HEK293 (cell line): Measurements from ENCODE around the gene MYH6.

ENCODE experiments used
- CTCF ChIA-PET: fragments of 350-600 bp; formaldehyde crosslinking; extraction: SDS; loops from one replicate; lab custom pipeline; 2021; ENCODE audit warnings: antibody characterized with exemption; lab: Yijun Ruan, JAX
- POLR2A ChIA-PET: fragments of 300-600 bp; formaldehyde crosslinking; extraction: SDS; loops from one replicate; lab custom pipeline; 2020; ENCODE audit warnings: antibody characterized with exemption, inconsistent platforms; lab: Yijun Ruan, JAX
- H3K27ac ChIP-seq: fragments of 200-500 bp; sonication (Bioruptor generic); 2 replicates; pipeline ENCODE4 v1.5.1; 2014; ENCODE audit warnings: low read depth, low read length, control low read depth, inconsistent platforms; ENCODE audit errors: extremely low read depth
- H3K36me3 ChIP-seq, 2 experiments: fragments of 200-500 bp in 1 of 2; sonication (Bioruptor generic) in 1 of 2; 1 replicate in 1 of 2; 2 replicates in 1 of 2; pipeline ENCODE4 v1.5.1; 2014 to 2017; ENCODE audit warnings: inconsistent platforms in 2 of 2, low read length in 2 of 2; ENCODE audit not compliant: control insufficient read depth in 2 of 2, insufficient read depth in 1 of 2
- H3K4me1 ChIP-seq: fragments of 200-500 bp; sonication (Bioruptor generic); 2 replicates; pipeline ENCODE4 v1.5.1; 2014; ENCODE audit warnings: mild to moderate bottlenecking, low read length, inconsistent platforms; ENCODE audit not compliant: control insufficient read depth, insufficient read depth
- H3K4me3 ChIP-seq: 2 replicates; pipeline ENCODE4 v1.5.1; 2011; ENCODE audit warnings: low read depth, mild to moderate bottlenecking, control low read depth, low read length, moderate library complexity
- H3K9me3 ChIP-seq: fragments of 200-500 bp; sonication (Bioruptor generic); 2 replicates; pipeline ENCODE4 v1.5.1; 2014; ENCODE audit warnings: low read depth, low read length, inconsistent platforms; ENCODE audit not compliant: control insufficient read depth, insufficient read depth
- AEBP2 ChIP-seq: fragments of 450-650 bp; formaldehyde crosslinking; IDR thresholded peaks from 2 replicates; pipeline ENCODE4 v1.5.1; 2016; ENCODE audit warnings: missing biosample characterization, missing genetic modification characterization, borderline replicate concordance
- HOXA7 ChIP-seq: sonication (generic); formaldehyde crosslinking; IDR thresholded peaks from 2 replicates; pipeline ENCODE4 v1.8.1; 2022; ENCODE audit warnings: missing genetic modification reagents, borderline replicate concordance
- HOXD13 ChIP-seq: sonication (generic); formaldehyde crosslinking; IDR thresholded peaks from 2 replicates; pipeline ENCODE4 v1.8.0; 2022; ENCODE audit warnings: missing genetic modification reagents, borderline replicate concordance
- OVOL3 ChIP-seq: fragments of 450-650 bp; formaldehyde crosslinking; IDR thresholded peaks from 2 replicates; pipeline ENCODE4 v1.5.1; 2016; ENCODE audit warnings: missing biosample characterization, missing genetic modification characterization
- SALL2 ChIP-seq: fragments of 450-650 bp; formaldehyde crosslinking; IDR thresholded peaks from 2 replicates; pipeline ENCODE4 v1.5.0; 2017; ENCODE audit warnings: missing biosample characterization, mild to moderate bottlenecking, missing genetic modification characterization, borderline replicate concordance
- YY1 ChIP-seq: fragments of 450-650 bp; formaldehyde crosslinking; IDR thresholded peaks from 2 replicates; pipeline ENCODE4 v1.5.1; 2018; ENCODE audit warnings: missing biosample characterization, missing genetic modification characterization
- ZNF157 ChIP-seq: fragments of 450-650 bp; formaldehyde crosslinking; IDR thresholded peaks from 2 replicates; pipeline ENCODE4 v1.5.1; 2016; ENCODE audit warnings: missing biosample characterization, missing genetic modification characterization
- ZNF211 ChIP-seq: fragments of 450-650 bp; formaldehyde crosslinking; IDR thresholded peaks from 2 replicates; pipeline ENCODE4 v1.5.1; 2016; ENCODE audit warnings: low read depth, missing biosample characterization, missing genetic modification characterization
- ZNF341 ChIP-seq: fragments of 450-650 bp; formaldehyde crosslinking; IDR thresholded peaks from 2 replicates; pipeline ENCODE4; 2016; ENCODE audit warnings: low read depth, missing biosample characterization, missing genetic modification characterization
- ZNF354C ChIP-seq: fragments of 450-650 bp; formaldehyde crosslinking; IDR thresholded peaks from 2 replicates; pipeline ENCODE4 v1.5.1; 2016; ENCODE audit warnings: missing biosample characterization, missing genetic modification characterization, low read depth, borderline replicate concordance
- ZNF394 ChIP-seq: fragments of 450-650 bp; formaldehyde crosslinking; IDR thresholded peaks from 2 replicates; pipeline ENCODE4 v1.5.1; 2016; ENCODE audit warnings: missing biosample characterization, missing genetic modification characterization, mild to moderate bottlenecking, moderate library complexity, borderline replicate concordance
- ZNF521 ChIP-seq: fragments of 450-650 bp; formaldehyde crosslinking; IDR thresholded peaks from 2 replicates; pipeline ENCODE4 v1.5.1; 2017; ENCODE audit warnings: missing biosample characterization, mild to moderate bottlenecking, missing genetic modification characterization
- ZNF596 ChIP-seq: fragments of 450-650 bp; IDR thresholded peaks from 2 replicates; pipeline ENCODE4 v1.5.0; 2018; ENCODE audit warnings: missing biosample characterization, mild to moderate bottlenecking, missing genetic modification characterization, moderate library complexity
- ZNF843 ChIP-seq: fragments of 450-650 bp; formaldehyde crosslinking; IDR thresholded peaks from 2 replicates; pipeline ENCODE4 v1.5.1; 2016; ENCODE audit warnings: missing biosample characterization, missing genetic modification characterization
- TF ChIP-seq, protein P1 (sequence below): fragments of 450-650 bp; formaldehyde crosslinking; IDR thresholded peaks from 2 replicates; pipeline ENCODE4 v1.5.1; 2016; ENCODE audit warnings: missing biosample characterization, missing genetic modification characterization
- TF ChIP-seq, protein P2 (sequence below): fragments of 450-650 bp; formaldehyde crosslinking; IDR thresholded peaks from 2 replicates; pipeline ENCODE4 v1.5.0; 2017; ENCODE audit warnings: missing biosample characterization, missing genetic modification characterization, borderline replicate concordance
- TF ChIP-seq, protein P3 (sequence below): fragments of 450-650 bp; formaldehyde crosslinking; IDR thresholded peaks from 2 replicates; pipeline ENCODE4 v1.5.1; 2016; ENCODE audit warnings: missing biosample characterization, missing genetic modification characterization

The MYH6 gene

DNA sequence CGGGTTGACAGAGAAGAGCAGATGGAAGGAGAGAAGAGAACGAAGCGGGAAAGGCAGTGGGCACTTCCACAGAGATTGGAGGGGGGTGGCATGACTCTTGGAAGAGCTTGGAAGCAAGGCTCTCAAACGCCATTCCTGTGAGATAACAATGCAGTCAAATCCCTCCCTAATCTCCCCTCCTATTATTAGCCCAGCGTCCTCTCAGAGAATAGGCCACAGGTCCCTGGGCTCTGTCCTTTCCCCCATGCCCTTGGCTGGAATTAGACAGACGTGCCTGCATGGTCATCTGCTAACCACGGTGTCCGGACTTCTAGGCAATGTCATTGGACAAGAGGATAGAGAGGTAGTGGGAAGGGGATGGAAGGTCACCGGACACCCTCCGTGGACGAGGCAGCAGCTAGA is 35.3 kb upstream of the MYH6 start:
- Histone ChIP-seq H3K4me1 (no peaks in the 10 kb centered on the region), H3K9me3 (no peaks in the 10 kb centered on the region), H3K4me3 (no peak overlapping the region), H3K36me3 (no peaks in the 10 kb centered on the region), H3K27ac (no peak overlapping the region)
- ChIA-PET POLR2A (interaction anchor here (1.1 kb wide), 1 partner anchor 28 kb away, joined by 5 read pairs; no protein-coding TSS in a partner anchor), CTCF (no interaction called here)
- peak; percentile 80 for TF ChIP-seq ZNF341
- TF ChIP-seq HOXA7 (CRISPR knock-in tag): no peak

DNA sequence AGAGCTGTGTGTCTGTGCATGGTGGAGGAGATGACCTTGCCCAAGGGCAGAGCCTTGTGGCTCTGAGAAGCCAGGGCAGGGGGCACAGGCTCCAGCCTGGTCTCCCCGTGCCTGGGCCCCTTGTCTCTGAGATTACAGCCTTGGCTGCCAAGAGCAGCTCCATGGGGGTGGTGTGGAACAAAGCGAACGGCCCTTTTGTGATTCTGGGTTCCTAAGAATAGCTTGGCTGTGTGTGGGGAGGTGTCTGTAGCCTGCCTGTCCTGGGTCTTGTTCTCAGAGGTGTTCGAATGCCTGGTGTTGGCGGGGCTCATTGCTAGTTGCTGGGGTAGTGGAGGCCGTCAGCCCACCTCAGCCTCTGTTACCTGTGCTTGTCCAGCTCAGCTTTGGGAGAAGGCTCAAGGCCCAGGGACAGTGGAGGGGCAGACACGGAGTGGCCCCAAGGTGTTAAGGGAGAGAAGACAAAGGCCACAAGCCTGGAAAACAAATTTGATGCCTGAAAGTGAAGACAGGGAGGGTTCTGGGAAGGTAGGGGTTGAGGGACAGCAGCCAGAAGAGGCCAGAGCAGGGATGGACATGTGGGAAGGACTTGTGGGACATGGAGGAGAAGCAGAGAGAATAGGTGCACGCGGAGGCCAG is 34.8 kb upstream of the MYH6 start:
- ChIA-PET POLR2A (interaction anchor here (1.1 kb wide), 1 partner anchor 29 kb away, joined by 5 read pairs; no protein-coding TSS in a partner anchor), CTCF (interaction anchor here (0.9 kb wide), 1 partner anchor 116 kb away, joined by 3 read pairs; no protein-coding TSS in a partner anchor)
- Histone ChIP-seq H3K36me3 (no peaks in the 10 kb centered on the region), H3K27ac (no peak overlapping the region)
- no peak for TF ChIP-seq OVOL3 (tag by site-specific recombination)
- no peak for TF ChIP-seq ZNF521 (tag by site-specific recombination)
- TF ChIP-seq, protein P1, sequence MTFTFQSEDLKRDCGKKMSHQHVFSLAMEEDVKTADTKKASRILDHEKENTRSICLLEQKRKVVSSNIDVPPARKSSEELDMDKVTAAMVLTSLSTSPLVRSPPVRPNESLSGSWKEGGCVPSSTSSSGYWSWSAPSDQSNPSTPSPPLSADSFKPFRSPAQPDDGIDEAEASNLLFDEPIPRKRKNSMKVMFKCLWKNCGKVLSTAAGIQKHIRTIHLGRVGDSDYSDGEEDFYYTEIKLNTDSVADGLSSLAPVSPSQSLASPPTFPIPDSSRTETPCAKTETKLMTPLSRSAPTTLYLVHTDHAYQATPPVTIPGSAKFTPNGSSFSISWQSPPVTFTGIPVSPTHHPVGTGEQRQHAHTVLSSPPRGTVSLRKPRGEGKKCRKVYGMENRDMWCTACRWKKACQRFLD (tag by site-specific recombination): no peak
- no peak for TF ChIP-seq ZNF843 (tag by site-specific recombination)
- no peak for TF ChIP-seq AEBP2 (tag by site-specific recombination)
- TF ChIP-seq, protein P2, sequence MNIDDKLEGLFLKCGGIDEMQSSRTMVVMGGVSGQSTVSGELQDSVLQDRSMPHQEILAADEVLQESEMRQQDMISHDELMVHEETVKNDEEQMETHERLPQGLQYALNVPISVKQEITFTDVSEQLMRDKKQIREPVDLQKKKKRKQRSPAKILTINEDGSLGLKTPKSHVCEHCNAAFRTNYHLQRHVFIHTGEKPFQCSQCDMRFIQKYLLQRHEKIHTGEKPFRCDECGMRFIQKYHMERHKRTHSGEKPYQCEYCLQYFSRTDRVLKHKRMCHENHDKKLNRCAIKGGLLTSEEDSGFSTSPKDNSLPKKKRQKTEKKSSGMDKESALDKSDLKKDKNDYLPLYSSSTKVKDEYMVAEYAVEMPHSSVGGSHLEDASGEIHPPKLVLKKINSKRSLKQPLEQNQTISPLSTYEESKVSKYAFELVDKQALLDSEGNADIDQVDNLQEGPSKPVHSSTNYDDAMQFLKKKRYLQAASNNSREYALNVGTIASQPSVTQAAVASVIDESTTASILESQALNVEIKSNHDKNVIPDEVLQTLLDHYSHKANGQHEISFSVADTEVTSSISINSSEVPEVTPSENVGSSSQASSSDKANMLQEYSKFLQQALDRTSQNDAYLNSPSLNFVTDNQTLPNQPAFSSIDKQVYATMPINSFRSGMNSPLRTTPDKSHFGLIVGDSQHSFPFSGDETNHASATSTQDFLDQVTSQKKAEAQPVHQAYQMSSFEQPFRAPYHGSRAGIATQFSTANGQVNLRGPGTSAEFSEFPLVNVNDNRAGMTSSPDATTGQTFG (tag by site-specific recombination): no peak
- TF ChIP-seq SALL2: no peak
- TF ChIP-seq, all 188 proteins: peak for 0
- no peaks in the 10 kb centered on the region for H3K9me3 ChIP-seq
- no peaks in the 10 kb centered on the region for H3K4me1 ChIP-seq
- no peak overlapping the region for H3K4me3 ChIP-seq

GRCh38 chr14:23441076-23441475 is 33.0 kb upstream of the MYH6 start:
- Histone ChIP-seq H3K36me3 (no peaks in the 10 kb centered on the region), H3K9me3 (no peaks in the 10 kb centered on the region), H3K4me1 (no peaks in the 10 kb centered on the region), H3K4me3 (no peak overlapping the region), H3K27ac (no peak overlapping the region)
- ChIA-PET CTCF (no interaction called here), POLR2A (no interaction called here)
- TF ChIP-seq YY1 (tag by site-specific recombination) (no peak), ZNF157 (tag by site-specific recombination) (no peak), ZNF211 (tag by site-specific recombination) (no peak), ZNF596 (no peak), HOXA7 (CRISPR knock-in tag) (no peak), ZNF354C (tag by site-specific recombination) (no peak), ZNF394 (tag by site-specific recombination) (no peak), HOXD13 (no peak)
- TF ChIP-seq, protein P3, sequence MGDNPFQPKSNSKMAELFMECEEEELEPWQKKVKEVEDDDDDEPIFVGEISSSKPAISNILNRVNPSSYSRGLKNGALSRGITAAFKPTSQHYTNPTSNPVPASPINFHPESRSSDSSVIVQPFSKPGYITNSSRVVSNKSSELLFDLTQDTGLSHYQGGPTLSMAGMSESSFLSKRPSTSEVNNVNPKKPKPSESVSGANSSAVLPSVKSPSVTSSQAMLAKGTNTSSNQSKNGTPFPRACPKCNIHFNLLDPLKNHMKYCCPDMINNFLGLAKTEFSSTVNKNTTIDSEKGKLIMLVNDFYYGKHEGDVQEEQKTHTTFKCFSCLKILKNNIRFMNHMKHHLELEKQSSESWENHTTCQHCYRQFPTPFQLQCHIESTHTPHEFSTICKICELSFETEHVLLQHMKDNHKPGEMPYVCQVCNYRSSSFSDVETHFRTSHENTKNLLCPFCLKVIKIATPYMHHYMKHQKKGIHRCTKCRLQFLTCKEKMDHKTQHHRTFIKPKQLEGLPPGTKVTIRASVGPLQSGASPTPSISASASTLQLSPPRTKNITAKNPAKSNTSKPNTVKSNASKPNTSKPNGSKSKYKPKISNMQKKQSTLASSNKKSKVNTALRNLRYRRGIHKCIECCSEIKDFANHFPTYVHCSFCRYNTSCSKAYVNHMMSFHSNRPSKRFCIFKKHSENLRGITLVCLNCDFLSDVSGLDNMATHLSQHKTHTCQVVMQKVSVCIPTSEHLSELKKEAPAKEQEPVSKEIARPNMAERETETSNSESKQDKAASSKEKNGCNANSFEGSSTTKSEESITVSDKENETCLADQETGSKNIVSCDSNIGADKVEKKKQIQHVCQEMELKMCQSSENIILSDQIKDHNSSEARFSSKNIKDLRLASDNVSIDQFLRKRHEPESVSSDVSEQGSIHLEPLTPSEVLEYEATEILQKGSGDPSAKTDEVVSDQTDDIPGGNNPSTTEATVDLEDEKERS: no peak
